Astrocyte (in vitro differentiated cells and primary cell): ENCODE measurements around the gene SEMA6B.

Experiments used
- EZH2 ChIP-seq: IDR thresholded peaks from 2 replicates; pipeline ENCODE4 v1.6.1; 2012; ENCODE audit warnings: mild to moderate bottlenecking, low read length, inconsistent platforms; ENCODE audit not compliant: insufficient read depth
- TF ChIP-seq, protein P1 (sequence below): IDR thresholded peaks from 2 replicates; pipeline ENCODE4 v1.5.1; 2011; ENCODE audit warnings: low read depth, mild to moderate bottlenecking, inconsistent platforms, low read length, moderate library complexity; ENCODE audit not compliant: insufficient read depth

DNA sequence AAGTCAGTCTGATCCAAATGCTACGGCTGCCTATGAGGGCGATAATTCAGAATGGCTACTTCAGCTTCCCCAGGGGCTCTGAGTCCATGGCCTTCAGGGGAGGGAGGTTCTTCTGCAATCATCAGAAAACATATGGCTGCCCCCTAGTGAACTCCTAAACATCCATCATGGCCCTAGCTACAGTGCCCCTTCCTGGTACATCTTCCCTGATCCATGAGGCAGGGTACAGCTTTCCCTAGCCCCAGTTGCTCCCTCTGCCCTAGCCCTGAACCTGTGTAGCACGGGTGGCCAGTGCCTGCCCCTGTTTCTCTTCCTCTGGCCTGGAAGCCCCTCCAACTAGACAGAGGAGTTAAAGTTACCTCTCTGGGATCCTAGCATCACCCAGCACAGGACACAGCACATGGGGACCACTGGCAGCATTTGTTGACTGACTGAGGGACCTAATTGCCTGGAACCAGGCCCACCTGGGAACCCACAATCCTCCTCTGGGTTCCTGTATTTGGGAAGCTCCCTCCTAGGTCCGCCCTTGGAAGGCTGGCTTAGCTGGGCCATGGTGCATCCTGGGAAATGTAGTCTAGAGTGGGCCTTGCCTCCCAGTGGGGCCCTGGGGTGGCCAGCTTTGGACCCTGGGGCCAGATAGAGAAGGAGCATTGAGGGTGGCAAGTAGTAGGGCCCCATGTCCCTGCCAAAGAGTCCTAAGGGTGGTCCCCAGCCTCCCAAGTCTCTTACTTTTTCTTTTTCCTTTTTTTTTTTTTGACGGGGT is 17.7 kb upstream of the SEMA6B start:
- TF ChIP-seq, protein P1, sequence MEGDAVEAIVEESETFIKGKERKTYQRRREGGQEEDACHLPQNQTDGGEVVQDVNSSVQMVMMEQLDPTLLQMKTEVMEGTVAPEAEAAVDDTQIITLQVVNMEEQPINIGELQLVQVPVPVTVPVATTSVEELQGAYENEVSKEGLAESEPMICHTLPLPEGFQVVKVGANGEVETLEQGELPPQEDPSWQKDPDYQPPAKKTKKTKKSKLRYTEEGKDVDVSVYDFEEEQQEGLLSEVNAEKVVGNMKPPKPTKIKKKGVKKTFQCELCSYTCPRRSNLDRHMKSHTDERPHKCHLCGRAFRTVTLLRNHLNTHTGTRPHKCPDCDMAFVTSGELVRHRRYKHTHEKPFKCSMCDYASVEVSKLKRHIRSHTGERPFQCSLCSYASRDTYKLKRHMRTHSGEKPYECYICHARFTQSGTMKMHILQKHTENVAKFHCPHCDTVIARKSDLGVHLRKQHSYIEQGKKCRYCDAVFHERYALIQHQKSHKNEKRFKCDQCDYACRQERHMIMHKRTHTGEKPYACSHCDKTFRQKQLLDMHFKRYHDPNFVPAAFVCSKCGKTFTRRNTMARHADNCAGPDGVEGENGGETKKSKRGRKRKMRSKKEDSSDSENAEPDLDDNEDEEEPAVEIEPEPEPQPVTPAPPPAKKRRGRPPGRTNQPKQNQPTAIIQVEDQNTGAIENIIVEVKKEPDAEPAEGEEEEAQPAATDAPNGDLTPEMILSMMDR, result no peak
- TF ChIP-seq EZH2, result no peak
